ENCODE results near the gene F2. TPM values are rescaled to one million over a fixed set of nuclear protein-coding genes. Genes with fewer than 3 reads are reported as not detected.

F2 gene
- total and polyA plus RNA-seq, 7 donors: 0.04 to 0.56 (median 0.21) TPM; not detected in 3

DNA sequence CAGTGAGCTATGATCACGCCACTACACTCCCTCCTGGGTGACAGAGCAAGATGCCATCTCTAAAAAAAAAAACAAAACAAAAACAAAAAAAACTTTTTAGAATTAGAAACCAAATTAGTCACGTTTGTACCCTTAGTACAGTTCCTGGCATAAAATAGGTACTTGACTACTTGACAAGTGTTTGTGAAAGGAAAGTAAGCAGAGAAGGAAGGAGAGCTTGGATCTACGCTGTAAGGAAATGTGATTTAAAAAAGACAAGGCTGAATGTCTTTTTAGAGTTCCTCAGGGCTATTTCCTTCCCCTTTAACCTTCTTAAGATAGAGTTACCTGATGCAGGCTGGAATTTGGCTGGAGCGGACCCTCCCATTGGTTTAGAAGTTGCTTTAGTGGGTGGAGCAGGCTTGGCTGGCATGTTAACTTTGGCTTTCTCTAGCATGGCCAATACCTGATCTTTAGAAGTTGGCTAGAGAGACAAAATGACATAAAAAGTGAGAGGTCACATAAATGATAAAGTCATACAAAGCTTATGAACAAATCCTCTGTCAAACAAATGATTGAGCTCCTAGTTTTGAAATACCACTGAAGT, 50.7 kb downstream of the F2 start:
- no peaks in the 10 kb centered on the region for H3K9me3 ChIP-seq
- no peak overlapping the region for H3K27ac ChIP-seq
- WGBS, 3 donors: 90 to 93% (median 93%) methylated on average over 4 of the region's 4 CpGs
- H3K27me3 ChIP-seq (ENCODE audit: insufficient read depth in 3 of 3, low read length in 2 of 3): no peaks in the 10 kb centered on the region
- H3K4me3 ChIP-seq: no peak overlapping the region
- H3K4me1 ChIP-seq: no peaks in the 10 kb centered on the region
- intact Hi-C loops (cut with DNase I): loop anchor here (10.0 kb wide), 2 partner anchors 105 kb away; no protein-coding TSS in a partner anchor
- TF ChIP-seq, protein P1, sequence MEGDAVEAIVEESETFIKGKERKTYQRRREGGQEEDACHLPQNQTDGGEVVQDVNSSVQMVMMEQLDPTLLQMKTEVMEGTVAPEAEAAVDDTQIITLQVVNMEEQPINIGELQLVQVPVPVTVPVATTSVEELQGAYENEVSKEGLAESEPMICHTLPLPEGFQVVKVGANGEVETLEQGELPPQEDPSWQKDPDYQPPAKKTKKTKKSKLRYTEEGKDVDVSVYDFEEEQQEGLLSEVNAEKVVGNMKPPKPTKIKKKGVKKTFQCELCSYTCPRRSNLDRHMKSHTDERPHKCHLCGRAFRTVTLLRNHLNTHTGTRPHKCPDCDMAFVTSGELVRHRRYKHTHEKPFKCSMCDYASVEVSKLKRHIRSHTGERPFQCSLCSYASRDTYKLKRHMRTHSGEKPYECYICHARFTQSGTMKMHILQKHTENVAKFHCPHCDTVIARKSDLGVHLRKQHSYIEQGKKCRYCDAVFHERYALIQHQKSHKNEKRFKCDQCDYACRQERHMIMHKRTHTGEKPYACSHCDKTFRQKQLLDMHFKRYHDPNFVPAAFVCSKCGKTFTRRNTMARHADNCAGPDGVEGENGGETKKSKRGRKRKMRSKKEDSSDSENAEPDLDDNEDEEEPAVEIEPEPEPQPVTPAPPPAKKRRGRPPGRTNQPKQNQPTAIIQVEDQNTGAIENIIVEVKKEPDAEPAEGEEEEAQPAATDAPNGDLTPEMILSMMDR (IDR thresholded peaks at IDR 0.05): no peak
- DNase-seq (no peak), ATAC-seq (no peak)
- peaks cover 4 to 99% of the 10 kb centered on the region in 2 donors for H3K36me3 ChIP-seq (ENCODE audit: insufficient read depth in 1 of 2, low read depth in 1 of 2)

DNA sequence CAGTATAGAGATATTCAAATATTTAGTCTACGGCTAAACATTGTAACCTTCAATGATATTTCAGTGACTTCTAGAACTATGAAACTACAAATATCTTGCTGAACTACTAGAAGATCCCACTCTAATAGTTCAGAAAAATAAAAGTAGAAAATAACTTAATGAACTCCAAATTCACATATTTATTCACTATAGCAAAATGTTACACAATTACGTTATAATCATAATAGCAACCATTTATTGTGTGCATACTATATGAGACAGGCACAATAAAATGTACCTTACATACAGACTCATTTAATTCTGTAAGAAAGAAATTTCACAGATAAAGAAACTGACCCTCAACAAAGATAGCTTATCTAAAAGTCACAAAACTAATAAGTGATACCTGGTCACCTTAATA, 57.9 kb downstream of the F2 start:
- Histone ChIP-seq H3K4me1 (no peaks in the 10 kb centered on the region), H3K36me3 (ENCODE audit: insufficient read depth in 1 of 2, low read depth in 1 of 2) (peaks cover 10 to 99% of the 10 kb centered on the region in 2 donors), H3K27me3 (ENCODE audit: insufficient read depth in 3 of 3, low read length in 2 of 3) (no peaks in the 10 kb centered on the region), H3K4me3 (no peak overlapping the region), H3K27ac (no peak overlapping the region), H3K9me3 (no peaks in the 10 kb centered on the region)
- 95 to 99% (median 98%) methylated on average over 2 of the region's 2 CpGs for WGBS, 3 donors
- TF ChIP-seq, protein P1 (IDR thresholded peaks at IDR 0.05): no peak
- ATAC-seq (no peak), DNase-seq (no peak)
- intact Hi-C loops (cut with DNase I): loop anchor here in 1 of 2 donors (10.0 kb wide), 1 partner anchor 98 kb away; no protein-coding TSS in a partner anchor

DNA sequence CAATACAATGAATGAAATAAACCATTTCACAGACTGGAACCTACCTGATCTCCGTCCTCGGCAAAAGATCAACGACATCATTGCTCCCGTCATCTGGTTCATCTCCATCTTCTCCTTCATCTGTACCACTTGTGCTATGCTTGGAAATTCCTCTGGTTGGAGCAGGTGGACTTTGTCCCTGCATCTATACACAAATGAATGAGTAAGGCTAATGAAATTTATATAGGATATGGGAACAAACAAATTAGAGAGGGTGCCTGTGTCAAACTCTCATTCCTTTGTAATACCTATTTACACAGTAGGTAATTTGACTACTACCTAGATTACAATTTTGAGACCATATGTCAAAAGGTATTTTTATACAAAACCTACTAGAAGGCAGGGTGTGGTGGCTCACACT, 59.4 kb downstream of the F2 start:
- Histone ChIP-seq H3K4me1 (no peaks in the 10 kb centered on the region), H3K4me3 (no peak overlapping the region), H3K27me3 (ENCODE audit: insufficient read depth in 3 of 3, low read length in 2 of 3) (no peaks in the 10 kb centered on the region), H3K27ac (no peak overlapping the region), H3K36me3 (ENCODE audit: insufficient read depth in 1 of 2, low read depth in 1 of 2) (peaks cover 10 to 99% of the 10 kb centered on the region in 2 donors), H3K9me3 (no peaks in the 10 kb centered on the region)
- DNase-seq (no peak), ATAC-seq (no peak)
- 91 to 95% (median 93%) methylated on average over 4 of the region's 4 CpGs for WGBS, 3 donors
- intact Hi-C loops (cut with DNase I): loop anchor here in 1 of 2 donors (10.0 kb wide), 1 partner anchor 96 kb away; no protein-coding TSS in a partner anchor
- TF ChIP-seq, protein P1 (IDR thresholded peaks at IDR 0.05): no peak

Other genes with a start within 250 kb of the F2 start
- 10 to 100 TPM; 10.8 to 23.5 (median 18.5) TPM for gene AMBRA1, start 125.2 kb upstream of the F2 start, total RNA-seq
- gene AMBRA1, start 125.2 kb upstream of the F2 start, polyA plus RNA-seq: 10 to 100 TPM in 1 of 3 donors, 1 to 10 TPM in 2; 5.1 to 10.8 (median 5.3) TPM
- 1 to 10 TPM; 2.0 to 4.4 (median 2.8) TPM for gene HARBI1, start 102.0 kb upstream of the F2 start, total RNA-seq
- 1 to 10 TPM; 3.4 to 8.6 (median 3.8) TPM for gene HARBI1, start 102.0 kb upstream of the F2 start, polyA plus RNA-seq
- gene ATG13, start 101.7 kb upstream of the F2 start, total RNA-seq: 10 to 100 TPM; 27.0 to 50.7 (median 35.8) TPM
- gene ATG13, start 101.7 kb upstream of the F2 start, polyA plus RNA-seq: 10 to 100 TPM; 16.8 to 50.5 (median 20.5) TPM
- gene ARHGAP1, start 18.6 kb upstream of the F2 start, total RNA-seq: 10 to 100 TPM; 24.9 to 36.1 (median 31.4) TPM
- 10 to 100 TPM; 12.5 to 27.7 (median 20.4) TPM for gene ARHGAP1, start 18.6 kb upstream of the F2 start, polyA plus RNA-seq
- gene ZNF408, start 18.2 kb upstream of the F2 start, total RNA-seq: 10 to 100 TPM in 2 of 4 donors, 1 to 10 TPM in 2; 5.0 to 15.0 (median 9.8) TPM
- gene ZNF408, start 18.2 kb upstream of the F2 start, polyA plus RNA-seq: 10 to 100 TPM in 1 of 3 donors, 1 to 10 TPM in 2; 9.6 to 12.7 (median 9.9) TPM
- 100 to 1,000 TPM in 3 of 4 donors, 10 to 100 TPM in 1; 86.4 to 160 (median 119) TPM for gene CKAP5, start 127.1 kb downstream of the F2 start, total RNA-seq
- gene CKAP5, start 127.1 kb downstream of the F2 start, polyA plus RNA-seq: 10 to 100 TPM; 21.0 to 43.5 (median 23.0) TPM
- gene LRP4, start 199.3 kb downstream of the F2 start, total RNA-seq: 10 to 100 TPM; 14.5 to 32.3 (median 24.7) TPM
- 1 to 10 TPM; 5.4 to 8.0 (median 5.6) TPM for gene LRP4, start 199.3 kb downstream of the F2 start, polyA plus RNA-seq
- gene CSTPP1, start 217.5 kb downstream of the F2 start, total RNA-seq: 1 to 10 TPM; 6.1 to 10.0 (median 7.7) TPM
- 1 to 10 TPM; 5.1 to 8.2 (median 6.6) TPM for gene CSTPP1, start 217.5 kb downstream of the F2 start, polyA plus RNA-seq